Liver (tissue), 3 donors: ENCODE measurements around the gene TTC9C.

Experiments
- EGR1 ChIP-seq, 2 donors: IDR thresholded peaks; 2 replicates each; pipeline ENCODE4 v1.6.1; 2016 to 2018; ENCODE audit warnings: antibody characterized with exemption in 2 of 2, low read depth in 2 of 2
- FOXA2 ChIP-seq: IDR thresholded peaks from 2 replicates; pipeline ENCODE4 v1.6.1; 2016; ENCODE audit warnings: antibody characterized with exemption
- JUND ChIP-seq, 2 donors: IDR thresholded peaks; 2 replicates each; pipeline ENCODE4 v1.6.1; 2016; ENCODE audit warnings: antibody characterized with exemption in 2 of 2
- RAD21 ChIP-seq, 2 donors: IDR thresholded peaks; 2 replicates each; pipeline ENCODE4 v1.6.1; 2016; ENCODE audit warnings: antibody characterized with exemption in 2 of 2, mild to moderate bottlenecking in 2 of 2
- SP1 ChIP-seq: IDR thresholded peaks from 2 replicates; pipeline ENCODE4 v1.6.1; 2018; ENCODE audit warnings: antibody characterized with exemption, mild to moderate bottlenecking
- TAF1 ChIP-seq: conservative IDR thresholded peaks from 2 replicates; pipeline ENCODE4 v1.6.1; 2016; ENCODE audit warnings: antibody characterized with exemption, mild to moderate bottlenecking
- YY1 ChIP-seq: IDR thresholded peaks from 2 replicates; pipeline ENCODE4 v1.6.1; 2016; ENCODE audit warnings: antibody characterized with exemption, mild to moderate bottlenecking
- TF ChIP-seq, protein P1 (sequence below): fragments of 150-350 bp; IDR thresholded peaks from 2 replicates; pipeline ENCODE4 v1.5.1; 2017; ENCODE audit warnings: improper control_type of control experiment, low read depth, low read length; ENCODE audit not compliant: missing input control
- TF ChIP-seq, protein P2 (sequence below): IDR thresholded peaks from 2 replicates; pipeline ENCODE4 v1.6.1; 2016; ENCODE audit warnings: antibody characterized with exemption, mild to moderate bottlenecking
- TF ChIP-seq, protein P3 (sequence below): IDR thresholded peaks from 2 replicates; pipeline ENCODE4 v1.6.1; 2016; ENCODE audit warnings: antibody characterized with exemption
- TF ChIP-seq, protein P4 (sequence below): IDR thresholded peaks from 2 replicates; pipeline ENCODE4 v1.6.1; 2016; ENCODE audit warnings: antibody characterized with exemption
- TF ChIP-seq, protein P5 (sequence below): IDR thresholded peaks from 2 replicates; pipeline ENCODE4 v1.6.1; 2016; ENCODE audit warnings: antibody characterized with exemption
- donor health status: healthy.
- donor health status: healthy.

DNA sequence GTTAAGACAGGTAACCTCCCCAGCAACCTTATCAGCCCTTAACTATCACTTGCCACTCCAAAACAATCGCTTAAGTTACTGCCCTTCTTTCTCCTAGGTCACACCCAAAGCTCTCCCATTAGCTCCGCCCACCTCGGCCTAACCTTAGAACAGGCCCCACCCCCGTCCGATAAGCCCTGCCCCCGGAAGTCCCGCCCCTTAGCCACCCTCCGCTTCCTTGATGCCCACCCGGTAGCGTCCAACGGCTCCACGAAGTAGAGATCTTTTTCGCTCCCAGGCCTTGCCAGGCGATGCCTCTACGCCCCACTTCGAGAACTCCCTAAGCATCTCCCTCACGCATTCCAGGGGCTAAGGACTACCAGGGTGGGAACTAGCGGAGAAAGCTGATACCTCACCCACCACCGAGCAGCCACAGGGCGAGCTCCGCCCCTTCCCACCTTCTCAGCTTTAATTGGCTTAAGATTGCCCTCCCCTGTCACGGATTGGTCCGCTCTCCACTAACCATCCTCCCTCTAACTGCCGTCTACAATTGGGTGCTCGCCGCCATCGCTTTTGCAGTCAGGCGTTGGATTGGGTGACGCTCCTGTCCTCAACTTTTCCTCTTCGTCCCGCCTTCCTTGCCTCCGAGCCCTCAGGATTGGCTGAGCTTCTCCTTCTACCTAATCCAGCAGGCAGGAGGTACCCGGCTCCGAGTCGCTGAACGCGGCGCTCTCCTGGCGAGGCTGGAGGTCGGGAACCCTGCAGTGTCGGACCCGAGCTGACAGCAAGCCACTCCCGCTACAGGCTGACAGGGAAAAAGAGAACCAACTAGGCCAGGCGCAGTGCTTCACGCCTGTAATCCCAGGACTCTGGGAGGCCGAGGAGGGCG lies 25.7 kb downstream of the TTC9C start, which contains the start of gene ZBTB3:
- TF ChIP-seq TAF1 (peak; percentile 63), RAD21 (IDR thresholded peaks at IDR 0.05) (peak in 1 of 2 donors; percentile 28), YY1 (peak; percentile 88), SP1 (peak; percentile 99), FOXA2 (no peak), EGR1 (IDR thresholded peaks at IDR 0.05; ENCODE audit: low read depth in 2 of 2) (no peak), JUND (IDR thresholded peaks at IDR 0.05) (no peak)
- TF ChIP-seq, protein P1, sequence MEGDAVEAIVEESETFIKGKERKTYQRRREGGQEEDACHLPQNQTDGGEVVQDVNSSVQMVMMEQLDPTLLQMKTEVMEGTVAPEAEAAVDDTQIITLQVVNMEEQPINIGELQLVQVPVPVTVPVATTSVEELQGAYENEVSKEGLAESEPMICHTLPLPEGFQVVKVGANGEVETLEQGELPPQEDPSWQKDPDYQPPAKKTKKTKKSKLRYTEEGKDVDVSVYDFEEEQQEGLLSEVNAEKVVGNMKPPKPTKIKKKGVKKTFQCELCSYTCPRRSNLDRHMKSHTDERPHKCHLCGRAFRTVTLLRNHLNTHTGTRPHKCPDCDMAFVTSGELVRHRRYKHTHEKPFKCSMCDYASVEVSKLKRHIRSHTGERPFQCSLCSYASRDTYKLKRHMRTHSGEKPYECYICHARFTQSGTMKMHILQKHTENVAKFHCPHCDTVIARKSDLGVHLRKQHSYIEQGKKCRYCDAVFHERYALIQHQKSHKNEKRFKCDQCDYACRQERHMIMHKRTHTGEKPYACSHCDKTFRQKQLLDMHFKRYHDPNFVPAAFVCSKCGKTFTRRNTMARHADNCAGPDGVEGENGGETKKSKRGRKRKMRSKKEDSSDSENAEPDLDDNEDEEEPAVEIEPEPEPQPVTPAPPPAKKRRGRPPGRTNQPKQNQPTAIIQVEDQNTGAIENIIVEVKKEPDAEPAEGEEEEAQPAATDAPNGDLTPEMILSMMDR = peak; percentile 12
- TF ChIP-seq, protein P2, sequence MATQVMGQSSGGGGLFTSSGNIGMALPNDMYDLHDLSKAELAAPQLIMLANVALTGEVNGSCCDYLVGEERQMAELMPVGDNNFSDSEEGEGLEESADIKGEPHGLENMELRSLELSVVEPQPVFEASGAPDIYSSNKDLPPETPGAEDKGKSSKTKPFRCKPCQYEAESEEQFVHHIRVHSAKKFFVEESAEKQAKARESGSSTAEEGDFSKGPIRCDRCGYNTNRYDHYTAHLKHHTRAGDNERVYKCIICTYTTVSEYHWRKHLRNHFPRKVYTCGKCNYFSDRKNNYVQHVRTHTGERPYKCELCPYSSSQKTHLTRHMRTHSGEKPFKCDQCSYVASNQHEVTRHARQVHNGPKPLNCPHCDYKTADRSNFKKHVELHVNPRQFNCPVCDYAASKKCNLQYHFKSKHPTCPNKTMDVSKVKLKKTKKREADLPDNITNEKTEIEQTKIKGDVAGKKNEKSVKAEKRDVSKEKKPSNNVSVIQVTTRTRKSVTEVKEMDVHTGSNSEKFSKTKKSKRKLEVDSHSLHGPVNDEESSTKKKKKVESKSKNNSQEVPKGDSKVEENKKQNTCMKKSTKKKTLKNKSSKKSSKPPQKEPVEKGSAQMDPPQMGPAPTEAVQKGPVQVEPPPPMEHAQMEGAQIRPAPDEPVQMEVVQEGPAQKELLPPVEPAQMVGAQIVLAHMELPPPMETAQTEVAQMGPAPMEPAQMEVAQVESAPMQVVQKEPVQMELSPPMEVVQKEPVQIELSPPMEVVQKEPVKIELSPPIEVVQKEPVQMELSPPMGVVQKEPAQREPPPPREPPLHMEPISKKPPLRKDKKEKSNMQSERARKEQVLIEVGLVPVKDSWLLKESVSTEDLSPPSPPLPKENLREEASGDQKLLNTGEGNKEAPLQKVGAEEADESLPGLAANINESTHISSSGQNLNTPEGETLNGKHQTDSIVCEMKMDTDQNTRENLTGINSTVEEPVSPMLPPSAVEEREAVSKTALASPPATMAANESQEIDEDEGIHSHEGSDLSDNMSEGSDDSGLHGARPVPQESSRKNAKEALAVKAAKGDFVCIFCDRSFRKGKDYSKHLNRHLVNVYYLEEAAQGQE = peak; percentile 32
- TF ChIP-seq, protein P3, sequence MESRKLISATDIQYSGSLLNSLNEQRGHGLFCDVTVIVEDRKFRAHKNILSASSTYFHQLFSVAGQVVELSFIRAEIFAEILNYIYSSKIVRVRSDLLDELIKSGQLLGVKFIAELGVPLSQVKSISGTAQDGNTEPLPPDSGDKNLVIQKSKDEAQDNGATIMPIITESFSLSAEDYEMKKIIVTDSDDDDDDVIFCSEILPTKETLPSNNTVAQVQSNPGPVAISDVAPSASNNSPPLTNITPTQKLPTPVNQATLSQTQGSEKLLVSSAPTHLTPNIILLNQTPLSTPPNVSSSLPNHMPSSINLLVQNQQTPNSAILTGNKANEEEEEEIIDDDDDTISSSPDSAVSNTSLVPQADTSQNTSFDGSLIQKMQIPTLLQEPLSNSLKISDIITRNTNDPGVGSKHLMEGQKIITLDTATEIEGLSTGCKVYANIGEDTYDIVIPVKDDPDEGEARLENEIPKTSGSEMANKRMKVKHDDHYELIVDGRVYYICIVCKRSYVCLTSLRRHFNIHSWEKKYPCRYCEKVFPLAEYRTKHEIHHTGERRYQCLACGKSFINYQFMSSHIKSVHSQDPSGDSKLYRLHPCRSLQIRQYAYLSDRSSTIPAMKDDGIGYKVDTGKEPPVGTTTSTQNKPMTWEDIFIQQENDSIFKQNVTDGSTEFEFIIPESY = no peak
- TF ChIP-seq, protein P4, sequence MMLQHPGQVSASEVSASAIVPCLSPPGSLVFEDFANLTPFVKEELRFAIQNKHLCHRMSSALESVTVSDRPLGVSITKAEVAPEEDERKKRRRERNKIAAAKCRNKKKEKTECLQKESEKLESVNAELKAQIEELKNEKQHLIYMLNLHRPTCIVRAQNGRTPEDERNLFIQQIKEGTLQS = no peak
- TF ChIP-seq, protein P5, sequence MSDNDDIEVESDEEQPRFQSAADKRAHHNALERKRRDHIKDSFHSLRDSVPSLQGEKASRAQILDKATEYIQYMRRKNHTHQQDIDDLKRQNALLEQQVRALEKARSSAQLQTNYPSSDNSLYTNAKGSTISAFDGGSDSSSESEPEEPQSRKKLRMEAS = peak; percentile 43
